K562 treated with DMSO at 1 percent for 4 hours (cell line): Measurements from ENCODE around the gene TECTA. TPM values are rescaled to one million over a fixed set of nuclear protein-coding genes. Genes with fewer than 3 reads are reported as not detected.

Experiments used
- total RNA-seq: library from RNA; unstranded; fragments of 300-600 nt; gene quantifications from 2 replicates; pipeline ENCODE4 v1.2.3, GENCODE V29; 2022; ENCODE audit not compliant: insufficient read depth

Gene TECTA, protein sequence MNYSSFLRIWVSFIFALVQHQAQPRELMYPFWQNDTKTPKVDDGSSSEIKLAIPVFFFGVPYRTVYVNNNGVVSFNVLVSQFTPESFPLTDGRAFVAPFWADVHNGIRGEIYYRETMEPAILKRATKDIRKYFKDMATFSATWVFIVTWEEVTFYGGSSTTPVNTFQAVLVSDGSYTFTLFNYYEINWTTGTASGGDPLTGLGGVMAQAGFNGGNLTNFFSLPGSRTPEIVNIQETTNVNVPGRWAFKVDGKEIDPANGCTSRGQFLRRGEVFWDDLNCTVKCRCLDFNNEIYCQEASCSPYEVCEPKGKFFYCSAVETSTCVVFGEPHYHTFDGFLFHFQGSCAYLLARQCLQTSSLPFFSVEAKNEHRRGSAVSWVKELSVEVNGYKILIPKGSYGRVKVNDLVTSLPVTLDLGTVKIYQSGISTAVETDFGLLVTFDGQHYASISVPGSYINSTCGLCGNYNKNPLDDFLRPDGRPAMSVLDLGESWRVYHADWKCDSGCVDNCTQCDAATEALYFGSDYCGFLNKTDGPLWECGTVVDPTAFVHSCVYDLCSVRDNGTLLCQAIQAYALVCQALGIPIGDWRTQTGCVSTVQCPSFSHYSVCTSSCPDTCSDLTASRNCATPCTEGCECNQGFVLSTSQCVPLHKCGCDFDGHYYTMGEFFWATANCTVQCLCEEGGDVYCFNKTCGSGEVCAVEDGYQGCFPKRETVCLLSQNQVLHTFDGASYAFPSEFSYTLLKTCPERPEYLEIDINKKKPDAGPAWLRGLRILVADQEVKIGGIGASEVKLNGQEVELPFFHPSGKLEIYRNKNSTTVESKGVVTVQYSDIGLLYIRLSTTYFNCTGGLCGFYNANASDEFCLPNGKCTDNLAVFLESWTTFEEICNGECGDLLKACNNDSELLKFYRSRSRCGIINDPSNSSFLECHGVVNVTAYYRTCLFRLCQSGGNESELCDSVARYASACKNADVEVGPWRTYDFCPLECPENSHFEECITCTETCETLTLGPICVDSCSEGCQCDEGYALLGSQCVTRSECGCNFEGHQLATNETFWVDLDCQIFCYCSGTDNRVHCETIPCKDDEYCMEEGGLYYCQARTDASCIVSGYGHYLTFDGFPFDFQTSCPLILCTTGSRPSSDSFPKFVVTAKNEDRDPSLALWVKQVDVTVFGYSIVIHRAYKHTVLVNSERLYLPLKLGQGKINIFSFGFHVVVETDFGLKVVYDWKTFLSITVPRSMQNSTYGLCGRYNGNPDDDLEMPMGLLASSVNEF (N-terminal part only)
- not detected in 2 replicates for total RNA-seq

DNA sequence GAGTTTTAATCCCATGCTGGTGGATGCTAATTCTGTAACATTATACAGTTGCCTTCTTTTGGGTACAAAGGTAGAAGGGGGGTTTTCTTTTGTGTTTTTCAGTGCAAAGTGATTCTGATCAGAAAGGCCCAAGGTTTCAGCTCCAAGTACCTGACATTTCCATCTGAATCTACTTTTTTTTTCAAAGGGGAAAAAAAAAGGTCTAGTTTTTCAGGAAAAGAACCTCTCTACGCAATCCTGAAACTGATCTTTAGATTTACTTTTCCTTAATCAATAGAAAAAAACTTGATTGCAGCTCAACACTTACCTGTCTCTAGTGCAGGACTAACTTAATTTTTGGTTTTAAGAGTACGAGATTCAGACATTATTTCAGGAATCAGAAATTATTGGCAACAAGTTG is at the start of gene TECTA:
TSS of gene TECTA (plus strand) at position 301 of the 400 bp plus-strand sequence. CDS start 1,423 bp downstream, outside the sequence.

Other genes with a start within 250 kb of the TECTA start
- 3.1 and 3.9 TPM in 2 replicates for gene TBCEL, start 77.1 kb upstream of the TECTA start, total RNA-seq
- gene SC5D, start 191.5 kb downstream of the TECTA start, total RNA-seq = 8.5 and 10.7 TPM in 2 replicates